HG02870 (cell line): ENCODE results near the gene ERCC5.

ENCODE experiments used
- ATAC-seq: cut with Tn5 transposase; IDR thresholded peaks from one replicate; pipeline ENCODE4 v1.9.1; 2021; ENCODE audit warnings: mild to moderate bottlenecking, moderate library complexity; ENCODE audit not compliant: unreplicated experiment

Gene ERCC5

DNA sequence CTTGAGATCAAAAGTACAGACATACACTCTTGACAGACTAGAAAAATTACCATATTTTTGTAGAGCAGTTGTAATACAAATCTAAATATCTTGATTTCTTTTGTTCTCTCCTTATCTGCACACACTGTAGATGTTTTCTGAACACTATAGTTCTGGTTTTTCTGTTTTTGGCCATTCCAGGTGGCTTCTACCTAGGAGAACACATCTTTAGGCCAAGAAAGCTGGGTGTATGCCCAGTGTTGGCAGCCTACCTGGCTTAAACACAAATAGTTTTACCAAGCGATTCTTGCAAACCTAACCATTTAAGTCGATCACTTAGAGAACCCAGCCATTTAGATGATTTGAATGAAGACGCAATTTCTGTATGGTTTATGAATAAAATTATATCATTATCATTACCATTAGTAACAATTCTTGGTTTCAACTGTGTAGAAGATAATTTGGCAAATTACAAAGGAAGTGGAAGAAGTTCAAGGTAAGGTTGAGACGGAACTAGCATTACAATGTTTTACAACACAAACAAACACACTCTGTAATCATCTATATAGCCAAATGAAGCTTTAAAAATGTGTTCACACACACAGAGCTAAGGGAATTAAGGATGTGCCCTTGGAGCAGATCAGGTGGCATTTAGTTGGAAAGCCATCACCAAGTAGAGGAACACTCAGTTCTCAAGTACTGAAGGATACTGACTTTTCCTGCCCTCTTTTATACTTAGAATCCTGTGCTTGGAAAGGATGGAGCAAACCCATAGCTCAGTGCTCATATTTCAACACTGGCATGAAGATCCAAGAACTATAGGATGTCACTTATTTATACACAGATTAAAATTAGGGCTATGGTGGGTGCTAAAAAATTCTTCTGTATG, 36.2 kb downstream of the ERCC5 start:
- ATAC-seq, result no peak

DNA sequence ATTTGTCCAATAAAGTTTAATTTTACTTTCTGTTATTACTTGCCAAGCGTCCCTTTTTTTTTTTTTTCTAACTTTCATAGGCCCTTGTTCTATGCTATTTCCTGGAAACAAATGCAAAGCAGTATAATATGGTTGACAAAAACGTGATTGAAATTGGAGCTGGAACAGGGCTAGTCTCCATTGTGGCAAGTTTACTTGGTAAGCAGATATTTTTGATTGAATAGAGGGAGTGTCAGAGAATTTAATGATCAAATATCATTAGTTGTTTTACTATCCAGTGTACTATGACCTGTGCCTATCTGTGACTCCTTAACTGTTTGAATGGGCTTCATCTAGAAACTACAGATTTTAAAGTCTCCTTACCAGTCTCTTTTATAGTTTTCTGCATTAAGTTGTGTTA, 46.7 kb downstream of the ERCC5 start:
- no peak for ATAC-seq

DNA sequence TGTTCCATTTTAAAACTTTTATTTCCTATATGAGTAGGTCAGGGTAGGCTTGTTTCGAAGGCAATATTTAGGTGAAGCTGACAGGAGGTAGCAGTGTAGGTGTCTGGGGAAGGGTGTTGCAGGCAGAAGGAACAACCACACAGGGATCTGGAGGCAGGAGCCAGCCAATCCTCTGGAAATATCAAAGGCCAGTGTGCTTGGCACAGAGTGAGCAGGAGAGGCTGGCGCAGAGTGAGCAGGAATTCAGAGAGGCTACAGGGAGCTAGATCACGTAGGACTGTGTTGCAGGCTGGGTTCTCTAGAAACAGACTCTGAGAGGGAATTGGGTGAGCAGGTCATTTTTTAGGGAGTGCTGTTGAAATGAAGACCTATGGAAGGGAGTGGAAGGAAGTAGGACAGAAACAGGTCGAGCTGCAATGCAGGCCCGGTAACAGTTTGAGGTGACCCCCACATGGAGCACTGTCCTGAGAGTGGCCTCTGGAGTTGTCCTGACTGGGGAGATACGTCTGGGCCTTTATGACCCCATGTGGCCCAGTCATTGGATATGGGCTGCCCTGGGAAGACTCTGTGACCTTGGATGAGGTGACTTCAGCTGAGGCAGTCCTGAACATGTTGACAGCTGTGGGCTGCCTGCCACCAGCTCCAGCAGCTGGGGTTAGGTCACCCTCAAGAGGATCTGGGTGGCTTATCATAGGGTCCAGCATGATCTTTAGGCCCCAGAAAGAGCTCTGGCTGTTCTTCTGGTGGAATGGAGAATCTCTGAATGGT, 51.7 kb downstream of the ERCC5 start:
- no peak for ATAC-seq

DNA sequence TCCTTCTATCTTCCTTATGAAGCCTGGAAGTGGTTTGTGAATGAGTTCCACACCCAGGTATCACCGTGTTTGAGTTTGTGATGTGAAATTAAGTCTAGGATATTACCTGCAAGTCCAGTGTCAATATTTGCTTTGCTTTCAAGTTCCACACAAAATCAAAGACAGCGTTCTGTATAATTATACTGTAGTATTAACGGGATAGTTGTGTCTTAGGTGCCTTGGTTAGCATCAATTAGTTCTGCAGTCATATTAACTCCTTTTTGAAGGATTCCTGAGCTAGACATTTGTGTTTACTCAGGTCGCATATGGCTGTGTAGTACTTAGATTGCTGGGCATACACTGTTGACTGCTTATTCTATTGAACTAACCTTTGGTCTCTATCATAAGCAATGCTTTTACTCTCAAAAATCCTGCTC, 54.4 kb downstream of the ERCC5 start:
- ATAC-seq, result no peak

DNA sequence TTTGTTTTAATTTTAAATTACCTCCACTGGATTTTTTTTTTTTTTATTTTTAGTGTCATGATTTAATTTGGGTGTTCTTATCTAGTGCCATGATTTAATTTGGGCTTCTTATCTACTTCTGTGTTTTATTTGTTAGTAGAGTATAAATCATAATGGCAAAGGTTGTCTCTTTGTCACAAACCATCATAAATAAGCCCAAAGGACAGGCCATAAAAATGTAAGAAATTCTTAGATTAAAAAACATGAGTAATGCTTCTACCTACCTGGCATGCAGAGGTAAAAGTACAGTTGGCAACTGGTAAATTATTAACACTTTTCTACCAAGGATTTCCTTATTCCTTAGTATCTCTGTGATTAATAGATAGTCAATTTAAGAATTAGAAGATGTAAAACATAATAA, 55.2 kb downstream of the ERCC5 start:
- ATAC-seq, result no peak

DNA sequence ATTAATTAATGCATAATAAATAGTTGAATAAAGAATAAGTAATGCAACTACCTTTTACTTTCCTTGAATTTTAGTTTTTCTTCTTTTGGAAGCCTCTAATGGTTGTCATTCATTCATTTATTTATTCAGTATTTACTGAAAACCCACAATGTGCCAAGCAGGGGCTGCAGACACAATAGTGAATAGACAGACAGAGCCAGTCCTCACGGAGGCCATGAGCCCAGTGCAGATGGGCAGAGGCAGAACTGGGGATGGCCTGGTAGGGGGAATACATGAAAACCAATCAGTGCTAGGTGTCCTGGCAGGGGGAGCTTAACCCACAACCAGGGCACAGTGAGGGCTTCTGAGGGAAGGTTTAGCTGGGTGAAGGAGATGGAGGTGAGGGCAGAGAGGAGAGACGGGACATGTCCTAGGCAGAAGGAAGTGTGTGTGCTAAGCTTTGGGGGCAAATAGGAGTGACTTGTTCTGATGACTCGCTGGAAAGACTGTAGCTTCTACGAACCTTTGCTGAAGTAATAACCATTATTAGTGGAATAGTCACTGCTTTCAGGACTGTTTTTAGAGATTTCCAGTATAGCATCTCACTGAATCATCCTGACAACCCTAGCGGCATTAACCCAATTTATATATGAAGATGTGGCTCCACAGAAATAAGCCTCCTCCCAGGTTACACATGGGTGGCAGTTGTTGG, 55.9 kb downstream of the ERCC5 start:
- ATAC-seq, result no peak

DNA sequence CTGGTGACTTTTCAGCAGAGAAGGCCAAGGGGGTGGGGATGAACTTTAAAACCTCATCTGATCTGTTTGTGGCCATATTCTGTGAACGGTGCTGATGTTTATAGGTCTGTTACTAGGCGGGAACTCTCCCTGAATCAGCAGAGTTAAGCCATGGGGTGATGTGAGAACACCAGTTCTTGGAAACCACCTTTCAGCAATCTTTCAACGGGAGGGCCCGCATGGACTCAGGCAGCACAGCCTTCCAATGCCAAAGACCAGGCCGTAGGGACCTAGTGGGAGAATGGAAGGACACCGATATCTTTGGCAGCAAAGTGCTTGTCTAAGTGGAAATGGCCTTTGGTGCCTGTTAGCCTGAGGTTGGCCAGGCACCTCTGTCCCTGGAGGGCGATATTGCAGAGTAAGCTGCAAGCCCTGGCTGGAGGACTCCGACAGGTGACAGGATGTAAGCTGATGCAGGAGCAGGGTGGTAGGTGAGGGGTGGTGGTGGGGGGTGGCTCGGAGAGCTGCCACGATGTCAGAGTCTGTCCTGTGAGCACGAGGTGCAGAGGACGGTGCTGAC, 57.0 kb downstream of the ERCC5 start:
- no peak for ATAC-seq

DNA sequence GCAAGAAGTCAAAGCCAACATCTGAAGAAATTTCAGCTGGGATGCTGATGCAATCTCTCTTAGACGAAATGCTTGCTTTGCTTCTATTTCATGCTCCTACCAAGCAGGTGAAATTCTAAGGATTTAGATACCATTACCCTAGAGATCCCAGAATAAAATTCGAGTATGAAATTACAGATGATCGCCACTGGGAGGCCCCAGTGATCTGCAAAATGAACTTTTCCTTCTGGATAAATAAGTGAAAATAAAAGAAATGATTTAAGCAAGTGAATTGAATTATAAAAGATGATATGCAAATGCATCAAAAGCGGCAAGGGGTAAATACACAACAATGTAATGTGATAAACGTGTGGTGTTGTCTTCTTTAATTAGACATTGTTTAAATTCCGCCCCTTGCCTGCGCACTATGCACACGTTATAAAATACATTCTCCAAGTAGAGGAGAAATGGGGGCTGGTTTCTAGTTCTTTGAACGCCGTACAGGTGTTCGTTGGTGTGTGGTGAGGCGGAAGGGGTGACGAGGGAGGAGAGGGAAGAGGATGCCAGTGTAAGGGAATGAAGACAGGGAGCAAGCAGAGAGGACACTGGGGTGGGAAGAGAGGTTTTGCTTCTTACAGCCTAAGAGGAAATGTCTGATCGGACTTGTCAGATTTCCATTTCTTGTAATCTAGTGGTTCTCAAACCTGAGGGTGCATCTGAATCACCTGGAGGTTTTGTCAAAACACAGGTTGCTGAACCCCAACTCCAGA, 58.0 kb downstream of the ERCC5 start:
- no peak for ATAC-seq

DNA sequence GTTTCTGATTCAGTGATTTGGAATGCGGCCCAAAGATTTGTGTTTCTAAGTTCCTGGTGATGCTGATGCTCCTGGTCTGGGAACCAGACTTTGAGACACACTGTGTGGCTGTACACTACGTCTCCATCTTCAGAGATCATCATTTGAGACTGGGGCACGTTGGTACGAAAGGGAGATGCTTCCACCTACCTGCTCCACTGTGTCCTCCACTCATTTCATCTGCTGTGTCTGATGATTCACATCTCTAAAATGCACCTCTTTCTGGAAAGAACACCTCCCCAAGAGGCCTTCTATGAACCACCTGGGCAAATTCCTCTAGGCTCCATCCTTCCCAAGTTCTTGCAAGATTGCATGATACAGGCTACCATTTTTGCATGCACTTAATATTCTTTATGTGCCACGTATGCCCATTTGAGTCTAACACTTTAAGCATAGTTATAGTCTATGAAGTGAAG, 58.6 kb downstream of the ERCC5 start:
- no peak for ATAC-seq

DNA sequence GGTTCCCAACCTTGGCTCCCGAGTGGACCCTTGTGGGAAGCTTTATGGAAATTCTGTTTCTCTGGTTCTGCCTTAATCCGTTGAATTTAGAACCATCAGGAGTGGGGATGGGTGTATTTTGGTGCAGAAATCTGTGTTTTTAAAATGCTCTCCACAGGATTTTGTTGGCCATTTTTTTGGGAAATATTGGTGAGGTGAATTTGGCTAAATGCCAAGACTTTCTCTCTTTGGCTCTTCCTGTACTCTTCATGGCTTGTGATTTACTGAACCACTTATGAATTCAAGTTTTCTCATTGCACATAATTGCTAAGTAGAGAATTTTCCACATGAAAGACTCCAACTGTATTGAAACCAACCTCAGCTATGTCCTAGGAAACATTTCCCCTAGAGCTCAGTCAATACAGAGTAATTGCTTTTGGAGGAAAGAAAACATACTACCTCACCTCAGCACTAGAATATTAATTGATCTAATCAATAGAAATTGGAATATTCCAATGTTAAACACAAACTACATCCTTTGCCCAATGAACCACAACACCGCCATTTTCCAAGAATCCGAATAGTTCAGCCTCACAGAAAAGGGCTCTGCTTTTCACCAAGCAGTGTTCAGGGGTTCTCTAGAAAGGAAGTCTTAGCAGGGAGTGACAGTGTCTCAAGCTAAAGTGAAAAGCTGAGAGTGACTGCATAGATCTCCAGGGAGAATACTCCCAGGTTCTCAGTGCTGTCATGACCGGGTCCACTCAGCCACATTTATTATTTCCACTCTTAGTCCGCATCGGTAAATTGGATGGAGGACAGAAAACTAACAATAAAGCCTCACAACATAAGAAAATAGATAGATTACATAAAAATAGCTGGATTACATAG, 60.3 kb downstream of the ERCC5 start:
- no peak for ATAC-seq

DNA sequence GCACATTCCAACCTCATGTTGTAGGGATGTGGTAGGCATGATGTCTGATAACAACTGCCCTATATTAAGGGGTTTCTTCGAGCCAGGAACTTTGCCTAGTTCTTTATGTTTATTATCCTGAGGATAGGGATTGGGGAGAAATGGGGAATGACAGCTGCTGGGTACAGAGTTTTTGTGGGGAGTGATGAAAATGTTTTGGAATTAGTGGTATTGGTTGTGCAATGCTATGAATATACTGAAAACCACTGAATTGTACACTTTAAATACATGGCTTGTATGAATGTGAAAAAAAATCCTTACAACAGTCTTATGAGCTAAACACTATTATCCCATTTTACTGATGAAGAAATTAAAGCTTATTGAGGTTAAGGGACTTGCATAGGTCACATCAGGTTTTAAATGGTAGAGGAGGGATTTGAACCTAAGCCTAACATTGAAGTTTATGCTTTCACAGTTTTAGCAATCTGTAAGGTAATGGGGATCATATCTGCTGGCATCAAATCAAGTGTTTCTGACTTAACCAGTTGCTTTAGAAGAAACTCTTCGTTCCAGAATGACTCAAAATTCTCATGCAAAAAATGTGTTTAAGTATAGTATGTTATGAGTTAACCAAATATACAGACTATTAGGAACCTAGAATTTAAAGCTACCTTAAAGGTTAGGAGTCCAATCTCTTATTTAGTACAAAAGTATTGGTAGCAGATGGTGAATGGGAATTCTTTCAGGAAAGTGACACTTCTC, 61.4 kb downstream of the ERCC5 start:
- peak; percentile 80 for ATAC-seq

DNA sequence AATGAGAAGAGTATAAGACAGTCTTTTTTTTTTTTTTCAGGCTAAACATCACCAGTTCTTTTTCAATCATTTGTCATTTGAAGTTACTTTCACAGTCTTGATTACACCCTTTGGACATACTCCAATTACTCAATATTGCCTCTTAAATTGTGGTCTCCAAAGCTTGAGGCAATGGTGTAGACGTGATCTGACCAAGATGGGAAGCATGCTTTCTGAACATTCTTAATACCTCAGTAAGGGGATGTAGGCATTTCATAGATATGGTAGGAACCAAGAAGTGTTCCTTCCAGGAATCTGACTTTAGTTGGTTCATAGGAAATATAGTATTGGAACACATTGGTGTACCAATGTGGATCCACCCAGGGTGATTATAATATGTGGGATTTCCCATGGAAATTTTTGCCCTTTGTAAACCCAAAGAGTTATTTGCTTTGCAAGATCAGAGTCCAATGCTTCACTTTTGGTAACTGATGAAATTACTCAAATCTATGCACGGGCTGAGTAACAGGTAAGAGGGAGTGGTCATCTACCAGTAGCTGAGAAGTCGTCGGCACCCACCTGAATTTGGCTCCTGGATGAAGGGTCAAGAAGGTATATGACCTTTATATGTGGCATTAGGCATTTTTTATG, 62.2 kb downstream of the ERCC5 start:
- peak; percentile 3 for ATAC-seq

DNA sequence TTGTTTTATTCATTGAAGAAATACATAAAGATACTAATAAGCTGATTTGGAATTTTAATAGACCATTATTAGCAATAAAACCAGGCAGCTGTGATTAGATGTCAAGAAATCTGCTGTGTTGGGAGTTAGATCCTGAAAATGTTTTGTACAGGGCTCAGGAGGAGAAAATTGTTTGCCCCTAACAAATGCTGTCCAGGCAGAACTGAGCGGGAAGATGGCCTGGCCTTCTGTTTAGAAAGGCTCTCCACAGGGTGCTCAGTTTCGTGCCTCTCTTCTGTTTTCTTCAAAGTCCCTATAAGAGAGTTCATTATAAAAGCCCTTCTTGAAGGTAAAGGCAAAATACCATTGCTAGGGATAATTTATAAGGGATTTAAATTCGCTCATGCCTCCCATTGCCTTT, 64.1 kb downstream of the ERCC5 start:
- no peak for ATAC-seq

DNA sequence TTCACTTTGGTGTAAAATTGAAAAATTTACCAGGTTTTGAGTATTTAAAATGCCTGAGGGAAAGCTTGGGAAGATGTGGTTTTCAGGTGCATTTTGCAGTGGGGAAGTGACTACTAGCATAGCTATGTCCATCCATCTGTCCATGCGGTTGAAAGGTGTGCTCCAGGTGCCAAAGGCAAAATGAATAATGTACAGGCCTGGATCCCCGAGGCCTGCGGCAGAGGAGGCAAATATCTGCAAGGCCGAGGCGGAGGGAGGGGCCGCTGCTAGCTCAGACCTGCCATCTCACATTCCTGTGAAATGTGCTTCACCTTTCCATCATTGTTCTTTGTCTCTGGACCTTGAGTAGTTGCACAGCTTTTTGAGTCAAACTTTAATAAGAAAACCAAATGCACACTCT, 65.5 kb downstream of the ERCC5 start:
- ATAC-seq, result no peak

DNA sequence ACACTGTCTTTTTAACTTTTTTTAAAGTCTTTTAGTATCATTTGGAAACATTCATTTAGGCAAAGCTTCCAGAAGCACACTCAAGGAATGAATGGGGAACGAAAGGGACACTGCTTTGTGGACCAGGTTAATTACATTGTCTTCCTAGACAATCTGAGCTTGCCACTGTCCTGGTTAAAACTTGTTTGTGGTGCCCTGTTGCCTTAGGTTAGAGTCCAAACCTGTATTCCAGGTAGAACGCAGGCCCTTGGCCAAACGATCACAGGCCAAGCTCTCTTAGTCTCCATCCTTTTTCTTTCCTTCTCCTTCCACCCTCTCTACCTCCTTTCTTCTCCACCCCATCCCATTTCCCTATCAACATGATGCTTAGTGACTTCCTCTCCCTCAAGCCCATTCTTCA, 66.8 kb downstream of the ERCC5 start:
- ATAC-seq, result no peak

DNA sequence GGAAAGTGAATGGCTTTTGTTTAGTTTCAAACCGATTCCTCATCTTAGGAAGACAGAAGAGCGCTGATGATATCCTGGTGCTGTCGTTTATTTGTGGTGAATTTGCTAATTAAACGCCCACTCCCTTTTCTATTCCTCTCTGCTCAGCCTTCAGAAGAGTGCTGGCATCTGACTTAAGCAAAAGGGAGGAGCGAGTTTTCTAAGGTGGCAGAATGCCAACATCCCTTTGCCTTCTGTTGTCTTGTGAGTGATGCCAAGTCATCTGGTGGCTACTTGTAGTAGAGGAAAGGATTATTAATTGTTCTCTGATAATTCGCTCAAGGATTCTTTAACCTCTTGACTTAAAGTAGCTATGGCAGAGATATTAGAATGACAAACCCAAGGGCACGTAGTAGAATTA, 68.1 kb downstream of the ERCC5 start:
- ATAC-seq, result no peak

DNA sequence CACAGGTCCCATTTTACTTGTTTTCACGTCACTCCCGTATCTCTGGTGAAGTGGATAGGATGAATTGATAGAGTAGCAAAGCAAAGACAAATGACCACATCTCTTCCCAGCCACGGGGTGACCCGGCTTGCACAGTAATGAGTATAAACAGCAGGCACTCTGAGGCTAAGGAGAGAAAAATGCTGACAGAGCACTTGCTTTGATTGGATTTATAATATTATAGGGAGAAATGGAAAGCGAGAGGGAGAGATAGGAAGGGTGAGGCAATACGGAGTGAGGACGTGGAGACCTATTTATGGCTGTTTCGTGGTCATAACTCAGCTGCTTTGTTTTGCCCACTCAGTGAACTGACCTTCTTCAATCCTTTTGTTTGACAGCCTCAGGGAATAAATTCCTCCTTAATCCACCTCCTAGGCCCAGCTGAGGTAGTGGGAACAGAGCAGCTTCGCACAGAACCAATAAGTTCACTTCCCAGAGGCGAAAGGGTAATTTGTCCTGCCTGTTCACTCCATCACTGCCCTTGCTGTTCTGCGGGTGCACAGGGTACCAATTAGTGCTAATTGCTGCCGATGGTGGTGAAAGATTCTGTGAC, 68.6 kb downstream of the ERCC5 start:
- ATAC-seq, result no peak

DNA sequence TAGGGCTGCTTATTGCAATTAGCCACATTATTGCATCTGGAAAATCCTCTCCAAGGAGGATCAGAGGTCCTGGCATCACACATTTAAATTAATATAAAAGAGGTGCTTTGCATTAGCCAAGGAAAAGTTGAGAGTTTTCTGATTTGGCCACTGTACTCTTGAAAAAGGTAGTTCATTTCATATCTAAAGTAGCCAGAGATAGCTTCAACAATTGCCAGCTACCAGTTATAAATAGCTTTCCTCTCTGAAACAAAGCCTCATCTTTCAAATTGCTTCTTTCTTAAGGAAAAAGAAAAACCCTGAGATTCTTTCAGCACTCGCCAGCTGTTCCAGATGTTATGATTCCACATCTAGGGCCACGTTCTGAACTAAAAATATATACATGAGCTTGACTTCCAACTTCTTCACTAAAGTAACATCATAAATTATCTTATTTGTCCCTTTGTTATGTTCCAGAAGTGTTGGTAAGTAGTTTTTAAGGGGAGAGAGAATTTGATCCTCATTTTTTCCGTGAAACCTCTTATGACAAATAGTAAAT, 69.6 kb downstream of the ERCC5 start:
- ATAC-seq, result no peak
